ENCODE results near the gene ADAMTSL1. TPM values are rescaled to one million over a fixed set of nuclear protein-coding genes. Genes with fewer than 3 reads are reported as not detected.

Gene ADAMTSL1
- total and polyA plus RNA-seq, 2 of the 8 experiments (the other 6 are each of a cell fraction or from before 2014, with no cell fraction given): 0.84 to 1.1 TPM

DNA sequence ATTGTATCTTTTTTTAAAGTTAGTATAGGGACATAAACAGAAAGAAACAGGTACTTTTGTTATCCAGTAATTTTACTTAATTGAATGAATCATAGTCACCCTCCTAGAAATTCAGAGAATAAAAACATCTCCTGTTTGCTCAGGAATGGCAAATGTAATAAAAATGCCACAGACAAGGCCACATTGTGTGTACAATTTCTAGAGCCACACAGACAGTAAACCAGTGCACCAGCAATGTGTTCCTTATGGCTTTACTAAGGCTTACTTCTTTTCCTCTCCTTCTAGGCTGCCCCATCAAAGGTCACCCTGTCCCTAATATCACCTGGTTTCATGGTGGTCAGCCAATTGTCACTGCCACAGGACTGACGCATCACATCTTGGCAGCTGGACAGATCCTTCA is 413.6 kb downstream of the ADAMTSL1 start:
- WGBS, 2 experiments (ENCODE audit: extremely low coverage in 1 of 2, insufficient coverage in 1 of 2, insufficient read length in 1 of 2, insufficient replicate concordance in 2 of 2, low coverage in 1 of 2, low lambda C conversion rate in 2 of 2, missing lambda C conversion rate in 1 of 2): 76% methylated on average over 1 of the region's 1 CpG; no CpG with 5 or more reads in 1 of the 2 experiments
- TF ChIP-seq EP300 (IDR thresholded peaks at IDR 0.05; ENCODE audit: borderline replicate concordance in 1 of 2, low read depth in 2 of 2, low read length in 2 of 2) (no peak), MAFK (IDR thresholded peaks at IDR 0.05; ENCODE audit: low read depth, low read length) (no peak), SP4 (IDR thresholded peaks at IDR 0.05; ENCODE audit: low read length) (no peak)

More for the DNA sequence above, 413.6 kb downstream of the ADAMTSL1 start:
- Histone ChIP-seq H4K91ac (replicated peaks; ENCODE audit: insufficient read length, low read length) (no peak overlapping the region), H2BK15ac (ENCODE audit: low read length) (no peak overlapping the region), H3K4ac (replicated peaks; ENCODE audit: insufficient read length, low read depth, low read length) (no peak overlapping the region), H3K18ac (ENCODE audit: extremely low read depth, low read length) (no peak overlapping the region), H3K79me2 (ENCODE audit: control insufficient read depth in 1 of 2, insufficient read depth in 2 of 2, low read length in 2 of 2) (no peaks in the 10 kb centered on the region), H2BK20ac (ENCODE audit: low read length) (no peak overlapping the region), H4K8ac (ENCODE audit: extremely low read depth, insufficient read depth, low read length) (no peak overlapping the region), H3K23me2 (ENCODE audit: low read depth, low read length) (no peaks in the 10 kb centered on the region), H2BK120ac (replicated peaks; ENCODE audit: low read depth, low read length) (no peak overlapping the region), H4K20me1 (replicated peaks in 1 of 2; ENCODE audit: control insufficient read depth in 1 of 2, insufficient read depth in 2 of 2, low read length in 2 of 2) (no peaks in the 10 kb centered on the region), H3K79me1 (ENCODE audit: low read depth, low read length) (no peaks in the 10 kb centered on the region), H3K27me3 (replicated peaks in 1 of 4; ENCODE audit: control insufficient read depth in 3 of 4, extremely low read depth in 1 of 4, insufficient read depth in 3 of 4, low read length in 3 of 4) (no peaks in the 10 kb centered on the region), H2BK5ac (ENCODE audit: low read depth, low read length) (no peak overlapping the region), H2AK5ac (ENCODE audit: low read depth, low read length) (no peak overlapping the region), H3K14ac (ENCODE audit: insufficient read length) (no peak overlapping the region), H3K4me3 (ENCODE audit: extremely low read depth in 1 of 4, insufficient read depth in 2 of 4, low read depth in 3 of 4, low read length in 4 of 4) (no peak overlapping the region), H4K5ac (ENCODE audit: insufficient read length, low read depth, low read length) (no peak overlapping the region), H3K36me3 (ENCODE audit: control insufficient read depth in 2 of 4, insufficient read depth in 4 of 4, low read length in 3 of 4) (no peaks in the 10 kb centered on the region), H3K9me3 (ENCODE audit: insufficient read depth in 2 of 2, low read depth in 1 of 2, low read length in 1 of 2) (peaks cover 0 to 7% of the 10 kb centered on the region in 2 experiments; a peak in 2 of 4 replicates), H3K27ac (ENCODE audit: low read depth, low read length) (no peak overlapping the region), H2AFZ (ENCODE audit: low read length) (no peak overlapping the region), H3K9ac (replicated peaks in 1 of 4; ENCODE audit: extremely low read depth in 1 of 4, low read depth in 3 of 4, low read length in 3 of 4) (no peak overlapping the region), H3K56ac (replicated peaks; ENCODE audit: insufficient read length, low read depth, low read length) (no peak overlapping the region), H3K23ac (ENCODE audit: insufficient read length) (no peak overlapping the region), H3K4me1 (replicated peaks in 1 of 4; ENCODE audit: control insufficient read depth in 3 of 4, insufficient read depth in 4 of 4, low read length in 3 of 4) (no peaks in the 10 kb centered on the region; a peak in 1 of 7 replicates), H3K4me2 (ENCODE audit: insufficient read depth in 1 of 2, low read depth in 2 of 2, low read length in 2 of 2) (no peak overlapping the region), H2BK12ac (ENCODE audit: low read depth, low read length) (no peak overlapping the region)
- FAIRE-seq (no peak), DNase-seq (ENCODE audit: low read depth in 1 of 2, low spot score in 2 of 2) (no peak)
- POLR2A ChIA-PET (ENCODE audit: partially characterized antibody): no interaction called here
- CTCF ChIA-PET (ENCODE audit: partially characterized antibody): no interaction called here

Data from H1 (cell line).